ENCODE measurements around the gene EEF1AKMT2. TPM values are rescaled to one million over a fixed set of nuclear protein-coding genes. Genes with fewer than 3 reads are reported as not detected.

EEF1AKMT2 gene
- total RNA-seq, result 18.0 TPM
- polyA plus RNA-seq (ENCODE audit: insufficient read depth, low read depth, low replicate concordance), result 20.5 TPM
- long read RNA-seq, donor 1, transcript EEF1AKMT2-201 (7 exons, 1,462 nt), result major isoform, 6 of 9 reads
- long read RNA-seq, donor 1, partial matches to known transcripts, result 0 of 9 reads
- long read RNA-seq, donor 1, other reads (novel, unspliced or antisense), result 0 of 9 reads
- long read RNA-seq, donor 2, partial matches to known transcripts, result 0 of 9 reads
- long read RNA-seq, donor 2, other reads (novel, unspliced or antisense), result 0 of 9 reads
- long read RNA-seq, donor 3, partial matches to known transcripts, result 0 of 10 reads
- long read RNA-seq, donor 3, other reads (novel, unspliced or antisense), result 0 of 10 reads
- long read RNA-seq, donor 4, partial matches to known transcripts, result 0 of 9 reads
- long read RNA-seq, donor 4, other reads (novel, unspliced or antisense), result 0 of 9 reads
- long read RNA-seq, donor 5, partial matches to known transcripts, result 0 of 1 reads
- long read RNA-seq, donor 5, other reads (novel, unspliced or antisense), result 0 of 1 reads
- long read RNA-seq, donor 6, partial matches to known transcripts, result 0 of 5 reads
- long read RNA-seq, donor 6, other reads (novel, unspliced or antisense), result 0 of 5 reads
- long read RNA-seq, donor 7, partial matches to known transcripts, result 0 of 8 reads
- long read RNA-seq, donor 7, other reads (novel, unspliced or antisense), result 4 of 8 reads
- long read RNA-seq, donor 8, partial matches to known transcripts, result 0 of 3 reads
- long read RNA-seq, donor 8, other reads (novel, unspliced or antisense), result 0 of 3 reads
- long read RNA-seq, donor 9, partial matches to known transcripts, result 0 of 3 reads
- long read RNA-seq, donor 9, other reads (novel, unspliced or antisense), result 0 of 3 reads
- long read RNA-seq, donor 10, partial matches to known transcripts, result 0 of 6 reads
- long read RNA-seq, donor 10, other reads (novel, unspliced or antisense), result 0 of 6 reads

- peak within 1 kb of the TSS; percentile 70 to 90 (median 78) for H3K9ac ChIP-seq (ENCODE audit: low read length in 3 of 3)
- H3K9me3 ChIP-seq (ENCODE audit: control insufficient read depth in 2 of 3, insufficient read depth in 1 of 3, low read length in 3 of 3), result no peaks in the 10 kb centered on the region
- no peaks in the 10 kb centered on the region for H3K27me3 ChIP-seq (ENCODE audit: control insufficient read depth, insufficient read depth, low read length)
- DNase-seq, result peak; percentile 89 to 97 (median 94)
- FAIRE-seq, result no peak
- TF ChIP-seq CTCF (IDR thresholded peaks at IDR 0.05; ENCODE audit: borderline replicate concordance, extremely low read depth, insufficient read depth), result peak; percentile 33
- intact Hi-C loops (cut with DNase I), result no loop called here
- H3K4me1 ChIP-seq (ENCODE audit: control insufficient read depth in 2 of 3, insufficient read depth in 2 of 3, low read depth in 1 of 3, low read length in 3 of 3), result peaks cover 0 to 2% (median 0%) of the 10 kb centered on the region in 3 donors
- peak within 1 kb of the TSS; percentile 87 to 88 for H3K27ac ChIP-seq (ENCODE audit: low read depth in 2 of 2, low read length in 2 of 2)
- peak within 1 kb of the TSS; percentile 79 to 98 (median 89) for H3K4me3 ChIP-seq (ENCODE audit: low read length in 3 of 3)
- peaks cover 0 to 3% (median 2%) of the 10 kb centered on the region in 3 donors for H3K36me3 ChIP-seq (ENCODE audit: control insufficient read depth in 2 of 3, insufficient read depth in 3 of 3, low read length in 3 of 3)
Observed at GRCh38 chr10:124791547-124792348, at the start of gene EEF1AKMT2. Gene EEF1AKMT2, minus strand, starts transcription at chr10:124791887. Its CDS starts 54 bp downstream, at chr10:124791833.

- H3K9ac ChIP-seq (ENCODE audit: low read length in 3 of 3), result no peak overlapping the region
- peaks cover 0 to 18% (median 10%) of the 10 kb centered on the region in 3 donors for H3K36me3 ChIP-seq (ENCODE audit: control insufficient read depth in 2 of 3, insufficient read depth in 3 of 3, low read length in 3 of 3)
- FAIRE-seq (no peak), DNase-seq (no peak)
- no peaks in the 10 kb centered on the region for H3K4me1 ChIP-seq (ENCODE audit: control insufficient read depth in 2 of 3, insufficient read depth in 2 of 3, low read depth in 1 of 3, low read length in 3 of 3)
- H3K9me3 ChIP-seq (ENCODE audit: control insufficient read depth in 2 of 3, insufficient read depth in 1 of 3, low read length in 3 of 3), result no peaks in the 10 kb centered on the region
- no peak overlapping the region for H3K27ac ChIP-seq (ENCODE audit: low read depth in 2 of 2, low read length in 2 of 2)
- H3K4me3 ChIP-seq (ENCODE audit: low read length in 3 of 3), result no peak overlapping the region
- no peak for TF ChIP-seq CTCF (IDR thresholded peaks at IDR 0.05; ENCODE audit: borderline replicate concordance, extremely low read depth, insufficient read depth)
- intact Hi-C loops (cut with DNase I), result no loop called here
- H3K27me3 ChIP-seq (ENCODE audit: control insufficient read depth, insufficient read depth, low read length), result no peaks in the 10 kb centered on the region
Observed at GRCh38 chr10:124837687-124838086, 46.0 kb upstream of the EEF1AKMT2 start.

GRCh38 chr10:124831116-124831515, 39.4 kb upstream of the EEF1AKMT2 start:
- Histone ChIP-seq H3K27me3 (ENCODE audit: control insufficient read depth, insufficient read depth, low read length) (no peaks in the 10 kb centered on the region), H3K4me1 (ENCODE audit: control insufficient read depth in 2 of 3, insufficient read depth in 2 of 3, low read depth in 1 of 3, low read length in 3 of 3) (no peaks in the 10 kb centered on the region), H3K9ac (ENCODE audit: low read length in 3 of 3) (no peak overlapping the region), H3K4me3 (ENCODE audit: low read length in 3 of 3) (no peak overlapping the region), H3K9me3 (ENCODE audit: control insufficient read depth in 2 of 3, insufficient read depth in 1 of 3, low read length in 3 of 3) (no peaks in the 10 kb centered on the region), H3K27ac (ENCODE audit: low read depth in 2 of 2, low read length in 2 of 2) (no peak overlapping the region), H3K36me3 (ENCODE audit: control insufficient read depth in 2 of 3, insufficient read depth in 3 of 3, low read length in 3 of 3) (peaks cover 8 to 31% (median 22%) of the 10 kb centered on the region in 3 donors)
- FAIRE-seq (no peak), DNase-seq (no peak)
- intact Hi-C loops (cut with DNase I), result no loop called here
- TF ChIP-seq CTCF (IDR thresholded peaks at IDR 0.05; ENCODE audit: borderline replicate concordance, extremely low read depth, insufficient read depth), result no peak

Data from kidney (tissue), 22 donors.